HFFc6 (cell line): Measurements from ENCODE around the gene PDE12. TPM values are rescaled to one million over a fixed set of nuclear protein-coding genes. Genes with fewer than 3 reads are reported as not detected.
A peak's percentile ranks its signal among the peaks of the same experiment; 100 is the strongest.
"Not testable (repeated sequence)": the region's sequence is repeated elsewhere in the genome, so short reads cannot be mapped to it uniquely, and the experiment has no call there.

Source experiments
- DNase-seq: peaks from one replicate; pipeline ENCODE4 v3.0.0-alpha.2; 2018
- H3K27ac Mint-ChIP-seq: 2 replicates; pipeline ENCODE4 v1.8.0; 2020; ENCODE audit warnings: mild to moderate bottlenecking, mixed read lengths
- H3K27me3 Mint-ChIP-seq: 2 replicates; pipeline ENCODE4 v1.8.0; 2021; ENCODE audit warnings: mild to moderate bottlenecking, moderate library complexity, mixed read lengths; ENCODE audit not compliant: insufficient read depth
- H3K36me3 Mint-ChIP-seq: 2 replicates; pipeline ENCODE4 v1.8.0; 2021; ENCODE audit warnings: low read depth, mixed read lengths
- H3K4me1 Mint-ChIP-seq: 2 replicates; pipeline ENCODE4 v1.8.0; 2020; ENCODE audit warnings: low read depth, mixed read lengths
- H3K4me3 Mint-ChIP-seq: 2 replicates; pipeline ENCODE4 v1.8.0; 2020; ENCODE audit warnings: mild to moderate bottlenecking, moderate library complexity, mixed read lengths
- H3K9me3 Mint-ChIP-seq: 2 replicates; pipeline ENCODE4 v1.8.0; 2020; ENCODE audit warnings: mild to moderate bottlenecking, mixed read lengths
- CTCF ChIP-seq: fragments of 200-600 bp; sonication (generic); IDR thresholded peaks from 2 replicates; pipeline ENCODE4 v1.5.0; 2021; ENCODE audit warnings: antibody characterized with exemption, mild to moderate bottlenecking
- total RNA-seq, 6 experiments: library from RNA; stranded (reverse); fragmentation: NEBNext Ultra II Directional; extraction: Animal tissue kit (Norgen Biotek cat#: 25700); gene quantifications; 2 replicates in 1 of 6; 3 replicates in 5 of 6; pipeline ENCODE4 v1.2.3, GENCODE V29; 2021

PDE12 gene
- total RNA-seq, 6 experiments from 2014 or later, result 17.6 to 21.9 (median 20.8) TPM

- Mint-ChIP-seq H3K36me3 (peaks cover 43% of the 10 kb centered on the region), H3K27ac (peak within 1 kb of the TSS; percentile 99), H3K27me3 (peaks cover 19% of the 10 kb centered on the region), H3K9me3 (peaks cover 8% of the 10 kb centered on the region; the same call in 1 of the 2 replicates), H3K4me3 (peak within 1 kb of the TSS; percentile 99), H3K4me1 (peaks cover 43% of the 10 kb centered on the region)
- peak; percentile 53 for TF ChIP-seq CTCF
- DNase-seq, result peak; percentile 100
Measured at GRCh38 chr3:57597127-57597923, 41.3 kb downstream of the PDE12 start, which contains the start of gene ARF4. TSS of gene ARF4 (minus strand) at chr3:57597344. CDS start at chr3:57597140, 204 bp downstream.

- peaks cover 8% of the 10 kb centered on the region; the same call in 1 of the 2 replicates for H3K9me3 Mint-ChIP-seq
- TF ChIP-seq CTCF, result no peak
- peaks cover 19% of the 10 kb centered on the region for H3K27me3 Mint-ChIP-seq
- H3K4me1 Mint-ChIP-seq, result peaks cover 27% of the 10 kb centered on the region
- peak overlapping the region; percentile 99 for H3K4me3 Mint-ChIP-seq
- H3K36me3 Mint-ChIP-seq, result peaks cover 29% of the 10 kb centered on the region
- DNase-seq, result no peak
- peak overlapping the region; percentile 99 for H3K27ac Mint-ChIP-seq
Measured at GRCh38 chr3:57598765-57599360, 42.8 kb downstream of the PDE12 start.

GRCh38 chr3:57600195-57600594 lies 44.1 kb downstream of the PDE12 start:
- Mint-ChIP-seq H3K4me1 (peaks cover 14% of the 10 kb centered on the region), H3K27ac (no peak overlapping the region), H3K4me3 (no peak overlapping the region), H3K36me3 (peaks cover 19% of the 10 kb centered on the region), H3K9me3 (peaks cover 8% of the 10 kb centered on the region; the same call in 1 of the 2 replicates), H3K27me3 (peaks cover 16% of the 10 kb centered on the region)
- no peak for TF ChIP-seq CTCF
- no peak for DNase-seq

- Mint-ChIP-seq H3K9me3 (peaks cover 7% of the 10 kb centered on the region; the same call in 1 of the 2 replicates), H3K4me1 (no peaks in the 10 kb centered on the region), H3K36me3 (peaks cover 29% of the 10 kb centered on the region), H3K4me3 (no peak overlapping the region), H3K27ac (no peak overlapping the region), H3K27me3 (no peaks in the 10 kb centered on the region)
- no peak for TF ChIP-seq CTCF
- no peak for DNase-seq
Measured at GRCh38 chr3:57604971-57605370, 48.9 kb downstream of the PDE12 start.

GRCh38 chr3:57605683-57606082 lies 49.6 kb downstream of the PDE12 start:
- no peak overlapping the region for H3K4me3 Mint-ChIP-seq
- TF ChIP-seq CTCF, result no peak
- H3K4me1 Mint-ChIP-seq, result no peaks in the 10 kb centered on the region

GRCh38 chr3:57611870-57612269 lies 55.8 kb downstream of the PDE12 start:
- not testable (repeated sequence) for H3K9me3 Mint-ChIP-seq, H3K27ac Mint-ChIP-seq, DNase-seq, H3K4me3 Mint-ChIP-seq, H3K4me1 Mint-ChIP-seq, H3K27me3 Mint-ChIP-seq
- peaks cover 37% of the 10 kb centered on the region for H3K36me3 Mint-ChIP-seq

More at GRCh38 chr3:57605683-57606082, 49.6 kb downstream of the PDE12 start:
- Mint-ChIP-seq H3K9me3 (peaks cover 7% of the 10 kb centered on the region), H3K27me3 (no peaks in the 10 kb centered on the region), H3K27ac (no peak overlapping the region), H3K36me3 (peaks cover 36% of the 10 kb centered on the region)
- DNase-seq, result no peak
